HG02840 (cell line): Measurements from ENCODE around the gene INTS6.
"Not testable (repeated sequence)": the region's sequence is repeated elsewhere in the genome, so short reads cannot be mapped to it uniquely, and the experiment has no call there.

Experiments
- ATAC-seq: cut with Tn5 transposase; IDR thresholded peaks from one replicate; pipeline ENCODE4 v1.9.1; 2021; ENCODE audit warnings: mild to moderate bottlenecking, moderate library complexity, moderate number of reproducible peaks; ENCODE audit not compliant: unreplicated experiment, low FRiP score

Gene INTS6

GRCh38 chr13:51419001-51419636 is 33.7 kb downstream of the INTS6 start:
- no peak for ATAC-seq

GRCh38 chr13:51417716-51418115 is 35.1 kb downstream of the INTS6 start:
- ATAC-seq, result no peak

GRCh38 chr13:51416107-51416506 is 36.7 kb downstream of the INTS6 start:
- ATAC-seq, result no peak

- ATAC-seq, result not testable (repeated sequence)
Measured at GRCh38 chr13:51415339-51415738, 37.5 kb downstream of the INTS6 start.

- no peak for ATAC-seq
Measured at GRCh38 chr13:51412431-51412830, 40.4 kb downstream of the INTS6 start.

- ATAC-seq, result no peak
Measured at GRCh38 chr13:51405176-51405575, 47.7 kb downstream of the INTS6 start.

GRCh38 chr13:51397262-51397941 is 55.4 kb downstream of the INTS6 start:
- no peak for ATAC-seq

GRCh38 chr13:51396352-51396751 is 56.5 kb downstream of the INTS6 start:
- ATAC-seq, result peak; percentile 66

- no peak for ATAC-seq
Measured at GRCh38 chr13:51394724-51395123, 58.1 kb downstream of the INTS6 start.

GRCh38 chr13:51385114-51385513 is 67.7 kb downstream of the INTS6 start:
- no peak for ATAC-seq

- no peak for ATAC-seq
Measured at GRCh38 chr13:51380269-51380668, 72.6 kb downstream of the INTS6 start.

GRCh38 chr13:51373451-51373850 is 79.4 kb downstream of the INTS6 start:
- no peak for ATAC-seq

GRCh38 chr13:51371768-51372399 is 81.0 kb downstream of the INTS6 start:
- no peak for ATAC-seq

- ATAC-seq, result no peak
Measured at GRCh38 chr13:51370811-51371210, 82.0 kb downstream of the INTS6 start.

GRCh38 chr13:51370116-51370515 is 82.7 kb downstream of the INTS6 start:
- no peak for ATAC-seq

- ATAC-seq, result no peak
Measured at GRCh38 chr13:51364404-51365008, 88.3 kb downstream of the INTS6 start.

- no peak for ATAC-seq
Measured at GRCh38 chr13:51363625-51364024, 89.2 kb downstream of the INTS6 start.

GRCh38 chr13:51361106-51361505 is 91.7 kb downstream of the INTS6 start:
- no peak for ATAC-seq

GRCh38 chr13:51360489-51360888 is 92.3 kb downstream of the INTS6 start:
- no peak for ATAC-seq

- no peak for ATAC-seq
Measured at GRCh38 chr13:51359352-51359751, 93.5 kb downstream of the INTS6 start.

- no peak for ATAC-seq
Measured at GRCh38 chr13:51357928-51358595, 94.8 kb downstream of the INTS6 start.
